Activated T-helper 1 cell treated with Interleukin-2 at 50 U/mL for 16 hours (primary cell): ENCODE results near the gene PRPF39.
"Not testable (repeated sequence)": the region's sequence is repeated elsewhere in the genome, so short reads cannot be mapped to it uniquely, and the experiment has no call there.

Source experiments
- DNase-seq: peaks from one replicate; pipeline ENCODE4 v3.0.0-alpha.2; 2020; ENCODE audit warnings: low read depth

The PRPF39 gene

DNA sequence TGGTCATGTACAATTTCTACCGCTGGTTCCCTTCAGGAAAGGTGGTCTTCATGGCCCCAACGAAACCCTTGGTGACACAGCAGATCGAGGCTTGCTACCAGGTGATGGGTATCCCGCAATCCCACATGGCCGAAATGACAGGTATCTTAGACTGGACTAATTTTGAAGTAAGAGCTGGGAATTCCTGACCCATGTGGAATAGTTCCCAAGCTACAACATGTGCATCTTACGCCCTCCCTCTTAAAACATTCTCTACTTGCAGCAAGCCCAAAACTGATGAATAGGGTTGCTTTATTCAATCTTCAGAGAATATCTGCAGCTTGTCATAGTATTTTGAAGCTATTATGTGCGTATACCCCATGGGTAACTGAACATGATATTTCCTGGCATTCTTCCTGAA is 52.5 kb downstream of the PRPF39 start:
- DNase-seq: no peak

DNA sequence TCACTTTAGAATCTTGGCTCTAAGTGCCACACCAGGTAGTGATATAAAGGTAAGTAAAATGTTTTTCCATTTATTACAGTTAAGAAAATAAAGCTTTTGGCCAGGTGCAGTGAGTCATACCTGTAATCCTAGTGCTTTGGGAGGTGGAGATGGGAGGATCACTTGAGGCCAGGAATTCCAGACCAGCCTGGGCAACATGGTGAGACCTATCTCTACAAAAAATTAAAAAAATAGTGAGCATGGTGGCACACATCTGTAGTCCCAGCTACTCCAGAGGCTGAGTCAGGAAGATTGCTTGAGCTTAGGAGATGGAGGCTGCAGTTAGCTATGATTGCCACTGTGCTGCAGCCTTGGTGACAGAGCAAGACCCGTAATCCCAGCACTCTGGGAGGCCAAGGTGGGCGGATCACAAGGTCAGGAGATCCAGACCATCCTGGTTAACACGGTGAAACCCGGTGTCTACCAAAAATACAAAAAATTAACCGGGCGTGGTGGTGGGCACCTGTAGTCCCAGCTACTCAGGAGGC is 56.8 kb downstream of the PRPF39 start:
- no peak for DNase-seq

- not testable (repeated sequence) for DNase-seq
Observed at GRCh38 chr14:45142083-45142482, 58.2 kb downstream of the PRPF39 start.

DNA sequence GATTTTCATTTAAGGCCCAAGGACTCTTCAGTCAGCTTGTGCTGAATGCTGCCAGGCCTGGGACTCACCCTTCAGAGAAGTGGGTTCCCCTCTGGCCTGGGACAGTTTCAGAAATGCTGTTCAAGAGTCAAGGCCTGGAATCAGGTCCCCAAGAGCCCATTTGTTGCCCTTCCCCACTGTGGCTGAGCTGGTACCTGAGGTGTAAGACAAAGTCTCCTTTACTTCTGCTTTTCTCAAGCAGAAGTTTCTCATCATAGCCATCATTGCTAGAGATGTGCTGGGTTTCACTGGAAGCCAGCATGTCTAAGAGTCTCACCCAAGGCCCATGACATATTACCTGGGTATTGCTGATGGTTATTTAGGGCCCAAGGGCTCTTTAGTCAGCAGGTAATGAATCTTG is 60.7 kb downstream of the PRPF39 start:
- no peak for DNase-seq

GRCh38 chr14:45145214-45145613 is 61.3 kb downstream of the PRPF39 start:
- no peak for DNase-seq

DNA sequence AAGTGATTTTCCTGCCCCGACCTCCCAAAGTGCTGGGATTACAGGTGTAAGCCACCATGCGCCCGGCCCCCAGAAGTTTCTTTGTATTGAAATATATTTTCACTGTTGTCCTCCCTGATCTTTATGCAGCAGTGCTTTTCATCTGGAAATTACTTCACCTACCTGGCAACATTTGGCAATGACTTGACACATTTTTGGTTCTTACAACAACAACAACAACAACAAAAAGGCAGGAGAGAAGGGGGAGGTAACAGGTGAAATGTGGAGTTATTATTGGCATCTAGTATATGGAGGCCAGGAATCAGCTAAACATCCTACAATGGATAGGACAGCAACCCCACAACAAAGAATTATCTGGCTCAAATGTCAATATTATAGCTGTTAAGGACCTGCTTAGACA is 65.7 kb downstream of the PRPF39 start:
- no peak for DNase-seq

- DNase-seq: no peak
Observed at GRCh38 chr14:45150386-45150890, 66.5 kb downstream of the PRPF39 start.

DNA sequence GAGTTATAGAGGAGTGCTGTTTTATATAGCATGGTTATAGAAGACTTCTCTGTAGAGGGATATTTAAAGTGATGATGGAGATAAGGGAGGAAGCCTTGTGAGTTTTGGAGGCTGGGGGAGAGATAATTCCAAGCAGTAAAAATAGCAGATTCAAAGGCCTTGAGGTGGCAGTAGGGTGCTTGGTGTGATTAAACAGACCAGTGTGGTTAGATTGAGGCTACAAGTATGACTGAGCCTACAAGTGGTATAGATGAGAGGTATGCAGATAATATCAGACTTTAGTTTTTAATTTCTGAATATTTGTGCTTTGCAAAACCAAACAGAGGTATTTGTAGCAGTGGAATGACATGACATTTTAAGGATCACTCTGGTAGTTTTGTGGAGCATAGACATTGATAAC is 72.2 kb downstream of the PRPF39 start:
- no peak for DNase-seq
